B cell (primary cell): ENCODE measurements around the gene HIPK2. TPM values are rescaled to one million over a fixed set of nuclear protein-coding genes. Genes with fewer than 3 reads are reported as not detected.

ENCODE experiments used
- ATAC-seq: fragments of 200-7000 bp; cut with Tn5 transposase; one replicate; pipeline ENCODE4 v1.10.0; 2021; ENCODE audit warnings: low read depth, mild to moderate bottlenecking, moderate number of reproducible peaks, moderate library complexity
- CTCF ChIA-PET: fragments of 350-600 bp; sonication (Branson Sonifier 250); formaldehyde crosslinking; loops from one replicate; lab custom pipeline; 2021; ENCODE audit warnings: antibody characterized with exemption, inconsistent platforms; lab: Charles Lee
- POLR2A ChIA-PET: fragments of 350-600 bp; sonication (Branson Sonifier 250); formaldehyde crosslinking; loops from one replicate; lab custom pipeline; 2021; ENCODE audit warnings: antibody characterized with exemption; lab: Charles Lee
- DNase-seq: peaks from one replicate; pipeline ENCODE4 v3.0.0; 2013
- H2AFZ ChIP-seq: 2 replicates; pipeline ENCODE4 v1.6.1; 2012; ENCODE audit warnings: mild to moderate bottlenecking, low read depth, low read length; ENCODE audit not compliant: insufficient read depth, poor library complexity, severe bottlenecking
- H3K27ac ChIP-seq, 2 donors: 1 replicate in 1 of 2; 2 replicates in 1 of 2; pipeline ENCODE4 v1.5.1; 2012 to 2013; ENCODE audit warnings: low read length in 2 of 2, mild to moderate bottlenecking in 2 of 2, moderate library complexity in 1 of 2
- H3K27me3 ChIP-seq, 4 experiments: fragments of 200-600 bp in 1 of 4; sonication (generic) in 1 of 4; replicated peaks in 1 of 4; 1 replicate in 2 of 4; 2 replicates in 2 of 4; pipeline versions ENCODE4 v1.6.1 to v1.7.0; 2013 to 2016; ENCODE audit warnings: low read length in 3 of 4, mild to moderate bottlenecking in 2 of 4, mixed read lengths in 1 of 4, moderate library complexity in 1 of 4; ENCODE audit not compliant: insufficient read depth in 4 of 4, control insufficient read depth in 3 of 4; ENCODE audit errors: control extremely low read depth in 1 of 4
- H3K36me3 ChIP-seq, 2 experiments: replicated peaks in 1 of 2; 1 replicate in 1 of 2; 2 replicates in 1 of 2; pipeline versions ENCODE4 v1.6.1 to v1.7.1; 2013; ENCODE audit warnings: low read length in 1 of 2; ENCODE audit not compliant: insufficient read depth in 2 of 2, control insufficient read depth in 1 of 2; ENCODE audit errors: control extremely low read depth in 1 of 2, extremely low read depth in 1 of 2
- H3K4me1 ChIP-seq, 2 donors: fragments of 200-600 bp in 1 of 2; sonication (generic) in 1 of 2; 1 replicate in 1 of 2; 2 replicates in 1 of 2; pipeline versions ENCODE4 v1.5.1 to v1.6.1; 2013 to 2017; ENCODE audit warnings: low read length in 2 of 2; ENCODE audit not compliant: control insufficient read depth in 2 of 2, insufficient read depth in 2 of 2
- H3K4me2 ChIP-seq: replicated peaks from 2 replicates; pipeline ENCODE3; 2012; ENCODE audit warnings: mild to moderate bottlenecking, low read depth, low read length; ENCODE audit not compliant: poor library complexity, severe bottlenecking
- H3K4me3 ChIP-seq, 5 experiments: fragments of 200-600 bp in 1 of 5; sonication (generic) in 1 of 5; 1 replicate in 3 of 5; 2 replicates in 2 of 5; pipeline versions ENCODE4 v1.5.1 to v1.7.0; 2011 to 2016; ENCODE audit warnings: low read length in 4 of 5, mild to moderate bottlenecking in 4 of 5, low read depth in 2 of 5, control low read depth in 1 of 5, moderate library complexity in 1 of 5; ENCODE audit not compliant: insufficient read depth in 1 of 5; ENCODE audit errors: control extremely low read depth in 1 of 5, extremely low read depth in 1 of 5
- H3K79me2 ChIP-seq: fragments of 200-600 bp; sonication (generic); one replicate; pipeline ENCODE4 v1.6.0; 2016; ENCODE audit warnings: low read length; ENCODE audit not compliant: control insufficient read depth, insufficient read depth
- H3K9ac ChIP-seq: fragments of 200-600 bp; sonication (generic); 2 replicates; pipeline ENCODE4 v1.6.1; 2017; ENCODE audit warnings: mild to moderate bottlenecking, low read length, moderate library complexity
- H3K9me3 ChIP-seq, 3 donors: one replicate each; pipeline versions ENCODE4 v1.6.1 to v1.7.1; 2013; ENCODE audit warnings: low read length in 2 of 3; ENCODE audit not compliant: control insufficient read depth in 2 of 3, insufficient read depth in 1 of 3; ENCODE audit errors: control extremely low read depth in 1 of 3
- H4K20me1 ChIP-seq: 2 replicates; pipeline ENCODE4 v1.6.0; 2012; ENCODE audit warnings: mild to moderate bottlenecking, low read length; ENCODE audit not compliant: insufficient read depth, control insufficient read depth, poor library complexity, severe bottlenecking
- H3K27ac Mint-ChIP-seq: one replicate; pipeline ENCODE4 v1.8.0; 2021; ENCODE audit warnings: mixed read lengths
- H3K27me3 Mint-ChIP-seq: one replicate; pipeline ENCODE4 v1.8.0; 2021; ENCODE audit warnings: mixed read lengths
- H3K4me1 Mint-ChIP-seq: one replicate; pipeline ENCODE4 v1.8.0; 2021; ENCODE audit warnings: mixed read lengths
- H3K4me3 Mint-ChIP-seq: one replicate; pipeline ENCODE4 v1.8.0; 2021; ENCODE audit warnings: mixed read lengths
- H3K9me3 Mint-ChIP-seq: one replicate; pipeline ENCODE4 v1.8.0; 2022; ENCODE audit warnings: mixed read lengths; ENCODE audit not compliant: insufficient read depth
- EZH2 ChIP-seq: IDR thresholded peaks from 2 replicates; pipeline ENCODE4 v1.6.1; 2012; ENCODE audit warnings: borderline replicate concordance, low read depth, mild to moderate bottlenecking, moderate library complexity, low read length; ENCODE audit not compliant: insufficient read depth, poor library complexity, severe bottlenecking
- WGBS: methylation state at CpG from one replicate; pipeline ENCODE4 v1.1.5; 2013; ENCODE audit warnings: missing lambda C conversion rate; ENCODE audit not compliant: insufficient coverage; 5-methylcytosine and 5-hydroxymethylcytosine counted together
- intact Hi-C: fragments of 100-400 bp; cut with micrococcal nuclease; formaldehyde crosslinking; loops from one replicate; pipeline ENCODE4 v1.10.0; 2022
- polyA plus RNA-seq: library from polyadenylated mRNA; depleted of rRNA; stranded (reverse); fragments of >200 nt; gene quantifications from 2 replicates; pipeline ENCODE4 v1.2.3, GENCODE V29; 2012
- total RNA-seq, 2 donors: library from RNA; stranded (reverse); fragments of 120-200 nt in 1 of 2; gene quantifications; 1 replicate in 1 of 2; 2 replicates in 1 of 2; pipeline versions ENCODE4 v1.2.3 to v1.2.4, GENCODE V29; 2013 to 2022
- TF ChIP-seq, protein P1 (sequence below): fragments of 200-600 bp; IDR thresholded peaks from one replicate; pipeline ENCODE4 v1.8.0; 2022; ENCODE audit warnings: antibody characterized with exemption, mild to moderate bottlenecking

The HIPK2 gene
- total and polyA plus RNA-seq, 2 donors (not counting 1 experiment from before 2014, with no cell fraction given) = 6.8 to 58.2 TPM

DNA sequence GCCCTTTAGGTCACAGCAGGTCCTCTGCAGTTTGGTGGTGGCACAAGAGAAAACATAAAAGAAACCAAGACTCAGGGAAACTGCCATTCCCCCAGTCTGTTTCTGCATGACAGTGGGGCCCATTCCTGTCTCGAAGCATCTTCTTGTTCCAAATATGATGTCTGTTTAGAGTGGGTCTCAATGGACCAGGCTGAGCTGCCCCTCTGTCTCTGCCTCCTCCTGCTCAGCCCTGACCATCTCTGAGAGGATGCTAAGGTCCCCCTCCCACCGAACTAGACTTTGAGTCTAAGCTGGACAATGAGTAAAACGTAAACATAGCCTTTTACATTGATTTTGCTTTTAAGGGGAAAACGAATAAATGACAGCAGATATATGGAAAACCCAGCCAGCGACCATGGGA lies 213.9 kb downstream of the HIPK2 start:
- TF ChIP-seq EZH2 = no peak
- TF ChIP-seq, protein P1, sequence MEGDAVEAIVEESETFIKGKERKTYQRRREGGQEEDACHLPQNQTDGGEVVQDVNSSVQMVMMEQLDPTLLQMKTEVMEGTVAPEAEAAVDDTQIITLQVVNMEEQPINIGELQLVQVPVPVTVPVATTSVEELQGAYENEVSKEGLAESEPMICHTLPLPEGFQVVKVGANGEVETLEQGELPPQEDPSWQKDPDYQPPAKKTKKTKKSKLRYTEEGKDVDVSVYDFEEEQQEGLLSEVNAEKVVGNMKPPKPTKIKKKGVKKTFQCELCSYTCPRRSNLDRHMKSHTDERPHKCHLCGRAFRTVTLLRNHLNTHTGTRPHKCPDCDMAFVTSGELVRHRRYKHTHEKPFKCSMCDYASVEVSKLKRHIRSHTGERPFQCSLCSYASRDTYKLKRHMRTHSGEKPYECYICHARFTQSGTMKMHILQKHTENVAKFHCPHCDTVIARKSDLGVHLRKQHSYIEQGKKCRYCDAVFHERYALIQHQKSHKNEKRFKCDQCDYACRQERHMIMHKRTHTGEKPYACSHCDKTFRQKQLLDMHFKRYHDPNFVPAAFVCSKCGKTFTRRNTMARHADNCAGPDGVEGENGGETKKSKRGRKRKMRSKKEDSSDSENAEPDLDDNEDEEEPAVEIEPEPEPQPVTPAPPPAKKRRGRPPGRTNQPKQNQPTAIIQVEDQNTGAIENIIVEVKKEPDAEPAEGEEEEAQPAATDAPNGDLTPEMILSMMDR = no peak
- no peaks in the 10 kb centered on the region for H3K36me3 ChIP-seq
- CTCF ChIA-PET = no interaction called here
- no peak overlapping the region for H3K9ac ChIP-seq
- no peak overlapping the region for H3K4me3 ChIP-seq
- no peaks in the 10 kb centered on the region for H3K27me3 ChIP-seq
- ATAC-seq = no peak
- intact Hi-C loops = no loop called here
- no peaks in the 10 kb centered on the region for H3K4me1 ChIP-seq
- no peak overlapping the region for H3K27ac Mint-ChIP-seq
- no peak overlapping the region for H2AFZ ChIP-seq
- H3K4me2 ChIP-seq = no peak overlapping the region
- H3K27ac ChIP-seq = no peak overlapping the region
- no peak for DNase-seq
- no peaks in the 10 kb centered on the region for H4K20me1 ChIP-seq
- H3K27me3 Mint-ChIP-seq = peaks cover 8% of the 10 kb centered on the region
- H3K4me3 Mint-ChIP-seq = no peak overlapping the region
- no peaks in the 10 kb centered on the region for H3K4me1 Mint-ChIP-seq
- H3K79me2 ChIP-seq = no peaks in the 10 kb centered on the region
- 100% methylated on average over 3 of the region's 5 CpGs for WGBS
- H3K9me3 Mint-ChIP-seq = peaks cover 4% of the 10 kb centered on the region
- H3K9me3 ChIP-seq = peaks cover 0 to 9% (median 0%) of the 10 kb centered on the region in 3 donors
- POLR2A ChIA-PET = no interaction called here

DNA sequence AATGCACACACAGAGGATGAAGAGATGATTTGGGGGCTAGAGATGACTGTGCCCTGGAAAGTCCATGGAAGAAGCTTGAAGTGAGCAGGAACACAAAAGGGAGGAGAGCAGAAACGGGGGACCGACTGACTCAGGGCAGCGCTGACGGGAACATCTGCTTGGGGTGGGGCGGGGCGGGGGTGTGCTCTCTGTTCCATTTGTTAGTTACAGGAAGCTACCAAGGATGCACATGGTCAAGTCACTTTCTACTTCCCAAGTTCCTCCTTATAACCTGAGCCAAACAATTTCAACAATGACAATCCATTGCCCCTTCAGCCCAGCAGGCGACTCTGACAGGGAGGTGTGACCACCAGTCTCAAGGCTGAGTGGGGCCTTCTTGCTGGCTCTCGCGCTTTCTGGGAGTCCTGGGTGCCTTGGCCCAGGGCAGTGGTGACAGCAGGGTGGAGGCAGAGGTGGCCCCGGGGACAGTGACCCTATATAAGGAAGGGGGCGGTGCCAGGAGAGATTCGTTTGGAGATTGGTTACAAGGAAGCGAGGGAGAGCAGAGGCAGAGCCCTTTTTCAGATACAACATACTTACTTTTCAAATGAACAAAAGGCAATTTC lies 214.7 kb downstream of the HIPK2 start:
- CTCF ChIA-PET = no interaction called here
- peaks cover 0 to 2% (median 0%) of the 10 kb centered on the region in 4 experiments for H3K27me3 ChIP-seq
- POLR2A ChIA-PET = no interaction called here
- H3K27ac ChIP-seq = no peak overlapping the region
- no peak overlapping the region for H3K9ac ChIP-seq
- Mint-ChIP-seq H3K4me3 (no peak overlapping the region), H3K4me1 (no peaks in the 10 kb centered on the region), H3K9me3 (peaks cover 4% of the 10 kb centered on the region), H3K27ac (no peak overlapping the region), H3K27me3 (peaks cover 12% of the 10 kb centered on the region)
- H3K36me3 ChIP-seq = no peaks in the 10 kb centered on the region
- ATAC-seq (no peak), DNase-seq (no peak)
- intact Hi-C loops = no loop called here
- H2AFZ ChIP-seq = no peak overlapping the region
- H3K4me3 ChIP-seq = no peak overlapping the region
- H3K4me2 ChIP-seq = no peak overlapping the region
- WGBS = 95% methylated on average over 4 of the region's 13 CpGs
- H3K4me1 ChIP-seq = no peaks in the 10 kb centered on the region
- H3K79me2 ChIP-seq = no peaks in the 10 kb centered on the region
- H4K20me1 ChIP-seq = no peaks in the 10 kb centered on the region
- no peak for TF ChIP-seq EZH2
- TF ChIP-seq, protein P1 = no peak
- peaks cover 0 to 9% (median 0%) of the 10 kb centered on the region in 3 donors for H3K9me3 ChIP-seq
